NCI-H526 (cell line): ENCODE measurements around the gene TMEM212.
"Not testable (repeated sequence)": the region's sequence is repeated elsewhere in the genome, so short reads cannot be mapped to it uniquely, and the experiment has no call there.

Experiments used
- DNase-seq, 2 experiments: peaks; one replicate each; lab custom pipeline; 2025; lab: John Stamatoyannopoulos, UW

The TMEM212 gene

GRCh38 chr3:171890398-171890797, 47.2 kb downstream of the TMEM212 start:
- DNase-seq: no peak

DNA sequence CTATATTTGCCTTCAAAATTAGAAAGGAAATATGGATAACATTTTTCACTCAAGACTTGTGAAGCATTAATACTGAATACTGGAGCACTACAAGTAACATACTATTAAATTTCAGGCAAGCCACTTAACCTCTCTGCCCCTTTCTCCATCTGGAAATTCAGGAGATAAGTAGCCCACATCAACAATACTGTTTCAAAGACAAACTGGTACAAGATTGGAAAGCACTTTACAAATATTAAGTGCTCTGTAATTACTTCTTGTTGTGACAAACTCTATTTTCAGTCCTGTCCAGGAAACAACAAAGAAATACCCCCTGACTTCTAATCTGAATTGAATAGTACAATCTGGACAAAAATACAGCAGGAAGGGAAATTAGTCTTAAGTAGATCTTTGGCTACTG, 49.3 kb downstream of the TMEM212 start:
- no peak for DNase-seq

GRCh38 chr3:171895291-171895690, 52.1 kb downstream of the TMEM212 start:
- DNase-seq: no peak

- DNase-seq: no peak
These were observed 52.8 kb downstream of the TMEM212 start for GRCh38 chr3:171895900-171896299.

GRCh38 chr3:171896316-171896715, 53.2 kb downstream of the TMEM212 start:
- DNase-seq: no peak

DNA sequence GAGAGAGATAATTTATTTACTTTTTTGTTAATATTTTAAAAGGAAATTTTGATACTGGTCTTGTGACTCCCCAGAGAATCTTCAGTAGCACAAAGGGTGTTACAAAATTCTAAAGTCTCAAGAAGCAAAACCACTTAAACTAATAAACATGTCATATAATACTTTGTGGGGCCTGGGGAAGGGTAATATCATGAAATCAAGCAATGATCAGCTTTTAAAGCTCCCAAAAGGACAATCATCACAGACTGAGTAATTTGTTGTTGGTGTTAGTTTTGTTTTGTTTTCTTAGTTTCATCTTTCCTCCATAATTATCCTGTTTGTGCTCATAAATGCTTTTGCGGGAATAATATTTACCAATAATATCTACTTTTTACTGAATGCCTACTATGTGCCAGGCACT, 55.0 kb downstream of the TMEM212 start:
- DNase-seq: no peak

DNA sequence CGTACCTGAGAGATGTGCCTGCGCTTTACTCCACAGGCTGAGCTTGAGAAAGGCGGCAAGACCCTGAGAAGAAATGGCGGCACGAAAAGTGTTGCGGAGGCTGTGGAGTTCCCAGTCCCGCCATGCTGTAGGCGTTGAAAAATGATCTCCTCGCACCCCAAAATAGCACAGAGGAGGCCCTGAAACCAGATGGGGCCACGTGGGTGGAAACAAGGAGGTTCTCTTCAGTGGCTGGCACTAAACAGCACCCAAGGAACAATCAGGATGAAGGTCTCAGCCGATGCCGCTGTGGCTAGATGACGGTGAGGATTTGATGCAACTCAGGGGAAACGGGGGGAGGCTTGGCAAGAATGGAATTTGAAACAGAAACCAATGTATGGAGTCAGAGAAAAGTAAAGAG, 57.3 kb downstream of the TMEM212 start:
- no peak for DNase-seq

- DNase-seq: no peak
These were observed 58.6 kb downstream of the TMEM212 start for GRCh38 chr3:171901615-171902312.

DNA sequence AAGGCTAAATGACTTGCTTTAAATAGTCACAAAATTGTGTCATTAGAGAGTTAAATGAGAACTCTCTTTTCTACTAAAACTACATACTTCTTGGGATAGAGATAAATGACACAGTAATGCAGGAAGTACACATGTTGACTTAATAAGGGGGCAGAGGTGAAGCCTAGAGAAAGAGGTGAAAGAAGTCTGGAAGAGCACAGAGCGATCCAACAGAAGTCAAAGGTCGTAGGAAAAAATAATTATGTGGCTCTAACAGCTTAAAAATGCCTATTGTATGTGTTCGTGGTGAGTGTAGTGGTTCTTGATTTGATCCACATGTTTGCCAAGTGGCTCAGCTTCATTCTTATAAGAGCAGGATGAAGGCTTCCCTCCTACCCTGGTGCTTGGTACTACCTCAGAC, 61.7 kb downstream of the TMEM212 start:
- DNase-seq: no peak

DNA sequence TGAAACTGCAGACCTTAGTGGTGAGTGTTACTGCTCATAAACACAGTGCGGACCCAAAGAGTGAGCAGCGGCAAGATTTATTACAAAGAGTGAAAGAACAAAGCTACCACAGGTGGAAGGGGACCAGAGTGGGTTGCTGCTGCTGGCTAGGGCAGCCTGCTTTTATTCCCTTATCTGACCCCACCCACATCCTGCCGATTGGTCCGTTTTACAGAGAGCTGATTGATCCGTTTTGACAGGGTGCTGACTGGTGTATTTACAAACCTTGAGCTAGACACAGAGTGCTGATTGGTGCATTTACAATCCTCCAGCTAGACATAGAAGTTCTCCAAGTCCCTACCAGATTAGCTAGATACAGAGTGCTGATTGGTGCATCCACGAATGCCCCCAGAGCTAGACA, 63.4 kb downstream of the TMEM212 start:
- DNase-seq: not testable (repeated sequence)

GRCh38 chr3:171906951-171907676, 64.0 kb downstream of the TMEM212 start:
- no peak for DNase-seq

DNA sequence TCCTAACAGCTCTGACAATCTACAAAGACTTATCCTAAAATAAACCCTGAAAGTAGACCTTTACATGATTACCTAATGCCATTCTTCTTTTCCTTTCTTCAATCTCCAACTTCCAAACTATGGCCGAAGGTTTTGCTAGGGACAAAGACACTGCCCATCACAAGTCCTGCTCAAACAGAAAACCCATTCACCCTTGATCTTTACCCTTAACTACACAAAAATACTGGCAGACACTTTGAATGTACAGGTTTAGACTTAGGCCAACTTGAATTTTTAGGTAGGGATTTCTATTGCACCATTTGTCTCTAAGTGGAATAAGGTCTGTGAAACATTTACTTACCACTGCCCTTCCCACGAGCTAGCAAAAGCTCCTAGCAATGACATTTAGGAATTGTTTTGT, 64.6 kb downstream of the TMEM212 start:
- DNase-seq: no peak

- DNase-seq: no peak
These were observed 65.6 kb downstream of the TMEM212 start for GRCh38 chr3:171908731-171909130.
